ENCODE data around the gene PJA2.
"Not testable (repeated sequence)": the region's sequence is repeated elsewhere in the genome, so short reads cannot be mapped to it uniquely, and the experiment has no call there.

Gene PJA2

GRCh38 chr5:109409844-109410388, at the start of gene PJA2:
Gene PJA2, minus strand, starts transcription at chr5:109409974. Its CDS starts 26,541 bp downstream, at chr5:109383433.
- peak; percentile 99 for DNase-seq

GRCh38 chr5:109455598-109456096, 45.9 kb upstream of the PJA2 start:
- peak; percentile 60 for DNase-seq

GRCh38 chr5:109454731-109455505, 45.1 kb upstream of the PJA2 start:
- no peak for DNase-seq

GRCh38 chr5:109453251-109453650, 43.5 kb upstream of the PJA2 start:
- DNase-seq: no peak

- no peak for DNase-seq
These were observed 42.9 kb upstream of the PJA2 start for GRCh38 chr5:109452661-109453060.

GRCh38 chr5:109451146-109451545, 41.4 kb upstream of the PJA2 start:
- peak; percentile 49 for DNase-seq

- DNase-seq: no peak
These were observed 40.5 kb upstream of the PJA2 start for GRCh38 chr5:109450129-109450877.

GRCh38 chr5:109448838-109449237, 39.1 kb upstream of the PJA2 start:
- DNase-seq: no peak

- DNase-seq: no peak
These were observed 29.8 kb upstream of the PJA2 start for GRCh38 chr5:109439590-109439989.

- no peak for DNase-seq
These were observed 16.3 kb upstream of the PJA2 start for GRCh38 chr5:109426075-109426474.

GRCh38 chr5:109425521-109425920, 15.7 kb upstream of the PJA2 start:
- not testable (repeated sequence) for DNase-seq

- no peak for DNase-seq
These were observed 12.2 kb upstream of the PJA2 start for GRCh38 chr5:109421956-109422355.

- no peak for DNase-seq
These were observed 9.1 kb upstream of the PJA2 start for GRCh38 chr5:109418712-109419352.

GRCh38 chr5:109416882-109417281, 7.1 kb upstream of the PJA2 start:
- DNase-seq: no peak

GRCh38 chr5:109413921-109414461, 4.2 kb upstream of the PJA2 start:
- not testable (repeated sequence) for DNase-seq

GRCh38 chr5:109413458-109413857, 3.7 kb upstream of the PJA2 start:
- DNase-seq: no peak

GRCh38 chr5:109412981-109413402, 3.2 kb upstream of the PJA2 start:
- no peak for DNase-seq

- no peak for DNase-seq
These were observed 1.9 kb upstream of the PJA2 start for GRCh38 chr5:109411627-109412026.

GRCh38 chr5:109411149-109411514, 1.4 kb upstream of the PJA2 start:
- DNase-seq: no peak

- DNase-seq: peak; percentile 77
These were observed 795 bp upstream of the PJA2 start for GRCh38 chr5:109410389-109411148.

- peak; percentile 85 for DNase-seq
These were observed 557 bp downstream of the PJA2 start for GRCh38 chr5:109408991-109409843.

Data from right forelimb (tissue), 1 donor.